Gastrocnemius medialis (tissue), 4 donors: ENCODE results near the gene NINJ2. TPM values are rescaled to one million over a fixed set of nuclear protein-coding genes. Genes with fewer than 3 reads are reported as not detected.

ENCODE experiments used
- ATAC-seq, 2 donors: fragments of 150-250 bp; one replicate each; pipeline ENCODE4 v1.9.1; 2016
- DNase-seq, 2 donors: peaks; one replicate each; pipeline ENCODE4 v3.0.0-alpha.2; 2019
- H3K27ac ChIP-seq, 4 donors: fragments of 200-600 bp; sonication (generic); 1 replicate in 1 of 4; 2 replicates in 3 of 4; pipeline ENCODE4 v1.5.1; 2016 to 2018; ENCODE audit warnings: mild to moderate bottlenecking in 2 of 4, moderate library complexity in 1 of 4
- H3K27me3 ChIP-seq, 3 donors: fragments of 200-600 bp; sonication (generic) in 2 of 3; 1 replicate in 1 of 3; 2 replicates in 2 of 3; pipeline versions ENCODE4 v1.5.1 to v1.6.0; 2016 to 2019; ENCODE audit warnings: mild to moderate bottlenecking in 1 of 3, moderate library complexity in 1 of 3
- H3K36me3 ChIP-seq, 2 donors: fragments of 200-600 bp; sonication (generic) in 1 of 2; one replicate each; pipeline ENCODE4 v1.5.1; 2017 to 2018
- H3K4me1 ChIP-seq, 2 donors: fragments of 200-600 bp; sonication (generic) in 1 of 2; one replicate each; pipeline ENCODE4 v1.5.1; 2016 to 2017; ENCODE audit warnings: mild to moderate bottlenecking in 2 of 2
- H3K4me3 ChIP-seq, 4 donors: fragments of 200-600 bp; sonication (generic) in 3 of 4; 1 replicate in 1 of 4; 2 replicates in 3 of 4; pipeline ENCODE4 v1.5.1; 2016 to 2019; ENCODE audit warnings: mild to moderate bottlenecking in 2 of 4
- H3K9me3 ChIP-seq, 3 donors: fragments of 200-600 bp; sonication (generic) in 2 of 3; 1 replicate in 1 of 3; 2 replicates in 2 of 3; pipeline ENCODE4 v1.5.1; 2016 to 2019
- CTCF ChIP-seq, 5 experiments: fragments of 450-650 bp in 3 of 5; fragments of 200-600 bp in 2 of 5; sonication (generic) in 2 of 5; IDR thresholded peaks in 4 of 5; conservative IDR thresholded peaks in 1 of 5; 1 replicate in 4 of 5; 2 replicates in 1 of 5; pipeline ENCODE4 v1.5.1; 2016 to 2019; ENCODE audit warnings: antibody characterized with exemption in 5 of 5, mild to moderate bottlenecking in 3 of 5, moderate library complexity in 3 of 5
- POLR2A ChIP-seq, 2 donors: fragments of 450-650 bp; IDR thresholded peaks; one replicate each; pipeline ENCODE4 v1.6.1; 2017; ENCODE audit warnings: antibody characterized with exemption in 2 of 2, mild to moderate bottlenecking in 2 of 2, moderate library complexity in 2 of 2
- in situ Hi-C, 4 donors: fragments of 200-750 bp; cut with MboI; loops; one replicate each; pipeline versions ENCODE4 v1.15.0 to v1.8.0; 2017; ENCODE audit warnings: low sequenced_read_pairs in 4 of 4
- intact Hi-C: fragments of 100-400 bp; cut with DNase I; formaldehyde crosslinking; loops from one replicate; pipeline ENCODE4 v1.15.1; 2023; ENCODE audit warnings: low total_unique reads
- total RNA-seq, 4 donors: library from RNA; depleted of rRNA; stranded (reverse); fragments of >200 nt; gene quantifications; one replicate each; pipeline versions ENCODE4 v1.1.0 to v1.2.3, GENCODE V29; 2016

Gene NINJ2
- total RNA-seq, 4 donors from 2014 or later: 12.0 to 106 (median 78.5) TPM

DNA sequence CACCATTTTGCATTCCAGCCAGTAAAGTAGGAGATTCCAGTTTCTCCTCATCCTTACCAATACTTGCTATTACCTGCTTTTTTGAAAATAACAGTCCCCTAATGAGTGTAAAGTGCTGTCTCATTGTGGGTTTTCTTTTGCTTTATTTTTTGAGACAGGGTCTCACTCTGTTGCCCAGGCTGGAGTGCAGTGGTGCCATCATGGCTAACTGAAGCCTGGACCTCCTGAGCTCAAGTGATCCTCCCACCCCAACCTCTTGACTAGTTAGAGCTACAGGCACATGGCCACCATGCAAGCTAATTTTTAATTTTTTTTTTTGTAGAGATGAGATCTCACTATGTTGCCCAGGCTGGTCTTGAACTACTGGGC lies 60.6 kb downstream of the NINJ2 start:
- intact Hi-C loops (no loop called here), in situ Hi-C loops (no loop called here)
- Histone ChIP-seq H3K27me3 (no peaks in the 10 kb centered on the region), H3K4me3 (no peak overlapping the region), H3K36me3 (no peaks in the 10 kb centered on the region), H3K27ac (no peak overlapping the region), H3K9me3 (no peaks in the 10 kb centered on the region), H3K4me1 (peaks cover 5 to 14% of the 10 kb centered on the region in 2 donors)
- no peak for ATAC-seq
- no peak for DNase-seq
- TF ChIP-seq CTCF (IDR thresholded peaks at IDR 0.05 in 4 of 5, conservative IDR thresholded peaks at IDR 0.05 in 1 of 5) (no peak), POLR2A (IDR thresholded peaks at IDR 0.05) (no peak)

DNA sequence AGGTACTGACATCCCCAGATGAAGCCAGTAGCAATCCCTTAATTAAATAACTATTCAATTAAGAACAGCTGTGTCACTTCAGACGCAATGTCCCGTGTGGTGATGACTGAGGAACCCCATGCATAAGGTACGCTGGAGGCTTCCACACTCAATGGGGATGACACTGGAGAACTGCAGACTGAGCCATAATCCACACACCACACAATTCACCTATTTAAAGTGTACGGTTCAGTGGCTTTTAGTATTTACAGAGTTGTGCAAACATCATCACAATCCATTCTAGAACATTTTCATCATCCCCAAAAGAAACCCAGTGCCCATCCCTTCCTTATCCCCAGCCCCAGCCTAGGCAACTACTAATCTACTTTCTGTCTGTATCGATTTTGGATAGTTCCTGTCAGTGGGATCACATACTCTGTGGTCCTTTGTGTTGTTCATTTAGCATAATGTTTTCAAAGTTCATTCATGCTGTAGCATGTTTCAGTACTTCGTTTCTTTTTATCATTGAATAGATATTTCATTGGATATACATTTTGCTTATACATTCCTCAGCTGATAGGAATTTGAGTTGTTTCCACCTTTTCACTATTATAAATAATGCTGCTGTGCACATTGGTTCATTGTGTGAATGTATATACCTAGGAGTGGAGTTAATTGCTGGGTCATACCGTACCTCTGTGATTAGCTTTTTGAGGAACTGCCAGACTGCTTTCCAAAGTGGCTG lies 61.1 kb downstream of the NINJ2 start:
- in situ Hi-C loops: no loop called here
- H3K4me3 ChIP-seq: no peak overlapping the region
- TF ChIP-seq CTCF (IDR thresholded peaks at IDR 0.05 in 4 of 5, conservative IDR thresholded peaks at IDR 0.05 in 1 of 5): no peak
- no peak for TF ChIP-seq POLR2A (IDR thresholded peaks at IDR 0.05)
- H3K9me3 ChIP-seq: no peaks in the 10 kb centered on the region
- H3K36me3 ChIP-seq: no peaks in the 10 kb centered on the region
- no peaks in the 10 kb centered on the region for H3K27me3 ChIP-seq
- intact Hi-C loops: no loop called here
- H3K4me1 ChIP-seq: peaks cover 3 to 9% of the 10 kb centered on the region in 2 donors
- ATAC-seq (no peak), DNase-seq (no peak)
- no peak overlapping the region for H3K27ac ChIP-seq

DNA sequence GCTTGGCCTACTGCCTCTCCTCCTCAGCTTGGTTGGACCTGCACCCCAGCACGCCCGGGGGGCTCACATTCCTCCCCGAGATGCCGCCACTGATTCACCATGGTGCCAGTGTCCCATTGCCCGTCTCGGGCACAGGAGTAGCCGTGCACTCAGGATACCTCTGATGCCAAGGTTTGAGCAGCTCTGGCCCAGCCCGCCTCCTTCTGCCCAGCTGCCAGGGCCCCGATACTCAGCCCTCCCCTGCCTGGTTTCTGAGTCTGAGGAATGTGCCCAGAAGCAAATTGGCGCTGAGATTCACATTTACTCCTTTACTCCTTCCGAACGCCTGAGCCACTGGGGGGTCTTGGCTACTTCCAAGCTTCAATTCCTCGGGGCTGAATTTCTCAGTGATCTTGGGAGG lies 63.5 kb downstream of the NINJ2 start:
- DNase-seq (no peak), ATAC-seq (no peak)
- in situ Hi-C loops: loop anchor here in 1 of 4 donors (25.0 kb wide), 1 partner anchor 138 kb away; no protein-coding TSS in a partner anchor
- Histone ChIP-seq H3K36me3 (no peaks in the 10 kb centered on the region), H3K27ac (no peak overlapping the region), H3K9me3 (no peaks in the 10 kb centered on the region), H3K27me3 (no peaks in the 10 kb centered on the region), H3K4me1 (no peaks in the 10 kb centered on the region), H3K4me3 (no peak overlapping the region)
- no peak for TF ChIP-seq POLR2A (IDR thresholded peaks at IDR 0.05)
- no peak for TF ChIP-seq CTCF (IDR thresholded peaks at IDR 0.05 in 4 of 5, conservative IDR thresholded peaks at IDR 0.05 in 1 of 5)
- intact Hi-C loops: no loop called here

GRCh38 chr12:597926-598568 lies 65.2 kb downstream of the NINJ2 start:
- no peak for TF ChIP-seq POLR2A (IDR thresholded peaks at IDR 0.05)
- no peak for TF ChIP-seq CTCF (IDR thresholded peaks at IDR 0.05 in 4 of 5, conservative IDR thresholded peaks at IDR 0.05 in 1 of 5)
- in situ Hi-C loops: loop anchor here in 1 of 4 donors (25.0 kb wide), 1 partner anchor 139 kb away; no protein-coding TSS in a partner anchor
- H3K4me3 ChIP-seq: no peak overlapping the region
- no peaks in the 10 kb centered on the region for H3K9me3 ChIP-seq
- intact Hi-C loops: no loop called here
- H3K36me3 ChIP-seq: no peaks in the 10 kb centered on the region
- no peak for DNase-seq
- peak; percentile 22 to 27 for ATAC-seq
- no peaks in the 10 kb centered on the region for H3K4me1 ChIP-seq
- peak overlapping the region in 1 of 4 donors; percentile 18 for H3K27ac ChIP-seq
- H3K27me3 ChIP-seq: no peaks in the 10 kb centered on the region
